Pancreas (tissue), 10 donors: ENCODE data around the gene SFXN5. TPM values are rescaled to one million over a fixed set of nuclear protein-coding genes. Genes with fewer than 3 reads are reported as not detected.
A peak's percentile ranks its signal among the peaks of the same experiment; 100 is the strongest.

Source experiments
- ATAC-seq, 4 donors: fragments of 200-7000 bp; cut with Tn5 transposase; one replicate each; pipeline versions ENCODE4 v1.8.0 to v1.9.1; 2020; ENCODE audit warnings: mild to moderate bottlenecking in 4 of 4, moderate library complexity in 4 of 4
- DNase-seq, 6 donors: peaks; one replicate each; pipeline ENCODE4 v3.0.0-alpha.2; 2020
- FAIRE-seq: peaks from 2 replicates; lab custom pipeline; 2012; peaks lifted over from hg19 to GRCh38; lab: Jason Lieb, UNC
- H3K27ac ChIP-seq, 4 donors: fragments of 200-600 bp; sonication (generic); 1 replicate in 3 of 4; 2 replicates in 1 of 4; pipeline versions ENCODE4 v1.5.0 to v1.8.0; 2020
- H3K27me3 ChIP-seq, 4 donors: fragments of 200-600 bp; one replicate each; pipeline ENCODE4 v1.8.0; 2021
- H3K36me3 ChIP-seq, 3 donors: fragments of 200-600 bp; sonication (generic) in 1 of 3; one replicate each; pipeline versions ENCODE4 v1.5.0 to v1.8.0; 2020 to 2021
- H3K4me1 ChIP-seq, 3 donors: fragments of 200-600 bp; one replicate each; pipeline ENCODE4 v1.8.0; 2021
- H3K4me3 ChIP-seq, 4 donors: fragments of 200-600 bp; sonication (generic) in 2 of 4; one replicate each; pipeline versions ENCODE4 v1.5.0 to v1.8.0; 2020 to 2021
- H3K9me3 ChIP-seq, 4 donors: fragments of 200-600 bp; one replicate each; pipeline ENCODE4 v1.8.0; 2021
- CTCF ChIP-seq, 4 donors: fragments of 200-600 bp; sonication (generic) in 3 of 4; IDR thresholded peaks; one replicate each; pipeline versions ENCODE4 v1.5.0 to v1.8.0; 2021; ENCODE audit warnings: antibody characterized with exemption in 4 of 4
- WGBS, 2 donors: extraction: QIAGEN DNeasy Blood & Tissue Kit; methylation state at CpG; one replicate each; pipeline ENCODE4 v1.1.7; 2013; 5-methylcytosine and 5-hydroxymethylcytosine counted together
- intact Hi-C, 3 donors: fragments of 100-400 bp; cut with DNase I; formaldehyde crosslinking; loops; one replicate each; pipeline versions ENCODE4 v1.11.1 to v1.14.2; 2022
- polyA plus RNA-seq, 2 donors: library from polyadenylated mRNA; stranded (reverse); fragments of 200-250 nt; gene quantifications; one replicate each; pipeline ENCODE4 v1.2.3, GENCODE V29; 2013
- total RNA-seq, 6 donors: library from RNA; stranded (reverse); fragmentation: NEBNext Ultra II Directional in 4 of 6; extraction: Animal tissue kit (Norgen Biotek cat#: 25700) in 4 of 6; gene quantifications; one replicate each; pipeline versions ENCODE4 v1.2.1 to v1.2.4, GENCODE V29; 2021 to 2023
- donor health status: healthy with polysubstance abuse.
- donor health status: DM: no; HTN: no; CAD: no; lungs with moderate emphysema.
- donor health status: DM: no; HTN: no; CAD: no.
- donor health status: control.
- donor health status: control.
- donor health status: Bipolar disorder and iron deficiency.
- donor health status: DM: yes; HTN: yes; CAD: no.
- donor health status: DM: no; HTN: no; CAD: no.
- donor health status: DM: no; HTN: no; CAD: no.
- donor health status: DM: yes; HTN: yes; CAD: no.

SFXN5 gene
- total and polyA plus RNA-seq, 8 donors = 2.6 to 8.4 (median 5.4) TPM

GRCh38 chr2:73105511-73105971 lies 34.0 kb upstream of the SFXN5 start:
- 96 to 100% methylated on average over 2 of the region's 2 CpGs for WGBS, 2 donors
- no peak for TF ChIP-seq CTCF (IDR thresholded peaks at IDR 0.05)
- Histone ChIP-seq H3K27ac (no peak overlapping the region), H3K9me3 (no peaks in the 10 kb centered on the region), H3K27me3 (no peaks in the 10 kb centered on the region), H3K36me3 (no peaks in the 10 kb centered on the region), H3K4me3 (no peak overlapping the region), H3K4me1 (peaks cover 0 to 15% (median 0%) of the 10 kb centered on the region in 3 donors)
- no peak for ATAC-seq
- intact Hi-C loops = no loop called here
- FAIRE-seq = no peak
- DNase-seq = peak in 1 of 6 donors; percentile 18

- TF ChIP-seq CTCF (IDR thresholded peaks at IDR 0.05) = no peak
- DNase-seq (peak in 1 of 6 donors; percentile 6), FAIRE-seq (no peak), ATAC-seq (no peak)
- Histone ChIP-seq H3K27me3 (no peaks in the 10 kb centered on the region), H3K4me3 (no peak overlapping the region), H3K9me3 (no peaks in the 10 kb centered on the region), H3K27ac (no peak overlapping the region), H3K4me1 (peaks cover 0 to 9% (median 0%) of the 10 kb centered on the region in 3 donors), H3K36me3 (no peaks in the 10 kb centered on the region)
- intact Hi-C loops = no loop called here
- WGBS, 2 donors = 93 to 94% methylated on average over 3 of the region's 3 CpGs
Observed at GRCh38 chr2:73104933-73105332, 33.4 kb upstream of the SFXN5 start.

GRCh38 chr2:73103018-73103542 lies 31.6 kb upstream of the SFXN5 start:
- Histone ChIP-seq H3K4me1 (peaks cover 0 to 9% (median 0%) of the 10 kb centered on the region in 3 donors), H3K9me3 (no peaks in the 10 kb centered on the region), H3K4me3 (no peak overlapping the region), H3K27me3 (no peaks in the 10 kb centered on the region), H3K27ac (no peak overlapping the region), H3K36me3 (no peaks in the 10 kb centered on the region)
- intact Hi-C loops = no loop called here
- no peak for FAIRE-seq
- TF ChIP-seq CTCF (IDR thresholded peaks at IDR 0.05) = no peak
- DNase-seq = peak in 1 of 6 donors; percentile 39
- 74 to 77% methylated on average over 2 of the region's 2 CpGs for WGBS, 2 donors
- no peak for ATAC-seq

GRCh38 chr2:73101626-73102256 lies 30.2 kb upstream of the SFXN5 start:
- WGBS, 2 donors = 85 to 87% methylated on average over 12 of the region's 12 CpGs
- Histone ChIP-seq H3K4me3 (no peak overlapping the region), H3K9me3 (no peaks in the 10 kb centered on the region), H3K36me3 (no peaks in the 10 kb centered on the region), H3K4me1 (no peaks in the 10 kb centered on the region), H3K27ac (no peak overlapping the region), H3K27me3 (no peaks in the 10 kb centered on the region)
- no peak for FAIRE-seq
- intact Hi-C loops = no loop called here
- TF ChIP-seq CTCF (IDR thresholded peaks at IDR 0.05) = no peak
- no peak for ATAC-seq
- DNase-seq = peak in 1 of 6 donors; percentile 47

- Histone ChIP-seq H3K27ac (no peak overlapping the region), H3K9me3 (no peaks in the 10 kb centered on the region), H3K4me3 (no peak overlapping the region), H3K4me1 (no peaks in the 10 kb centered on the region), H3K27me3 (no peaks in the 10 kb centered on the region), H3K36me3 (no peaks in the 10 kb centered on the region)
- peak in 1 of 6 donors; percentile 26 for DNase-seq
- FAIRE-seq = no peak
- WGBS, 2 donors = 90% methylated on average over 4 of the region's 4 CpGs
- intact Hi-C loops = no loop called here
- ATAC-seq = no peak
- TF ChIP-seq CTCF (IDR thresholded peaks at IDR 0.05) = no peak
Observed at GRCh38 chr2:73100956-73101355, 29.4 kb upstream of the SFXN5 start.
